Measurements from ENCODE around the gene BRAF. TPM values are rescaled to one million over a fixed set of nuclear protein-coding genes. Genes with fewer than 3 reads are reported as not detected.

Gene BRAF
- polyA plus RNA-seq, 1 donor, result 25.7 TPM

GRCh38 chr7:140902303-140902953 is 22.3 kb downstream of the BRAF start:
- Histone ChIP-seq H3K9me3 (ENCODE audit: control insufficient read depth, low read depth, low read length) (no peaks in the 10 kb centered on the region), H3K4me1 (ENCODE audit: control insufficient read depth, insufficient read depth, low read length) (peaks cover 4% of the 10 kb centered on the region), H3K27me3 (ENCODE audit: control insufficient read depth, insufficient read depth, low read length) (no peaks in the 10 kb centered on the region), H3K27ac (ENCODE audit: low read length) (peak overlapping the region; percentile 60), H3K4me3 (ENCODE audit: low read length) (no peak overlapping the region), H3K36me3 (ENCODE audit: control insufficient read depth, insufficient read depth, low read length) (no peaks in the 10 kb centered on the region)
- peak; percentile 9 to 47 for DNase-seq
- no CpG with 5 or more reads among the region's 2 CpGs for WGBS (ENCODE audit: insufficient coverage, low lambda C conversion rate)

- no peak for DNase-seq
- no CpG with 5 or more reads among the region's 4 CpGs for WGBS (ENCODE audit: insufficient coverage, low lambda C conversion rate)
- H3K4me3 ChIP-seq (ENCODE audit: low read length), result no peak overlapping the region
- no peaks in the 10 kb centered on the region for H3K27me3 ChIP-seq (ENCODE audit: control insufficient read depth, insufficient read depth, low read length)
- H3K27ac ChIP-seq (ENCODE audit: low read length), result peak overlapping the region; percentile 60
- peaks cover 4% of the 10 kb centered on the region for H3K4me1 ChIP-seq (ENCODE audit: control insufficient read depth, insufficient read depth, low read length)
- no peaks in the 10 kb centered on the region for H3K36me3 ChIP-seq (ENCODE audit: control insufficient read depth, insufficient read depth, low read length)
- no peaks in the 10 kb centered on the region for H3K9me3 ChIP-seq (ENCODE audit: control insufficient read depth, low read depth, low read length)
Observed at GRCh38 chr7:140901941-140902302, 22.8 kb downstream of the BRAF start.

DNA sequence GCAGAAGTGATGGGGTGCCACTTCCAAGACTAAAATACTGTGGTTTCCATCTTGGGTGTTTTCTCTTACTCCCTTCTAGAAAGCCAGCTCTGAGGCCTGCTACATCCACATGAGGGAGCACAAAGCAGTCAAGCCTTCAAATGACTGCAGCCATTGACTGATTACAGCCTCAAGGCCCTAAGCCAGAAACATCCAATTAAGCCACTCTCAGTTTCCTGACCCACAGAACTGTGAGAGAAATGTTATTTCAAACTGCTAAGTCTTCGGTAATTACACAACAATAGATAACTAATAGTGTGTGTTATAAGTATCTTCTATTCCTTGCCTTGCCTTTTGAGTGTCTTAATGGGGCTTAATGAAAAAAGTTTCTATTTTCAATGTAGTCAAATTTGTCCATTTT is 24.8 kb downstream of the BRAF start:
- Histone ChIP-seq H3K4me1 (ENCODE audit: control insufficient read depth, insufficient read depth, low read length) (peaks cover 4% of the 10 kb centered on the region), H3K27me3 (ENCODE audit: control insufficient read depth, insufficient read depth, low read length) (no peaks in the 10 kb centered on the region), H3K4me3 (ENCODE audit: low read length) (no peak overlapping the region), H3K27ac (ENCODE audit: low read length) (no peak overlapping the region), H3K36me3 (ENCODE audit: control insufficient read depth, insufficient read depth, low read length) (no peaks in the 10 kb centered on the region), H3K9me3 (ENCODE audit: control insufficient read depth, low read depth, low read length) (no peaks in the 10 kb centered on the region)
- WGBS (ENCODE audit: insufficient coverage, low lambda C conversion rate), result no CpG with 5 or more reads among the region's 1 CpG
- no peak for DNase-seq

DNA sequence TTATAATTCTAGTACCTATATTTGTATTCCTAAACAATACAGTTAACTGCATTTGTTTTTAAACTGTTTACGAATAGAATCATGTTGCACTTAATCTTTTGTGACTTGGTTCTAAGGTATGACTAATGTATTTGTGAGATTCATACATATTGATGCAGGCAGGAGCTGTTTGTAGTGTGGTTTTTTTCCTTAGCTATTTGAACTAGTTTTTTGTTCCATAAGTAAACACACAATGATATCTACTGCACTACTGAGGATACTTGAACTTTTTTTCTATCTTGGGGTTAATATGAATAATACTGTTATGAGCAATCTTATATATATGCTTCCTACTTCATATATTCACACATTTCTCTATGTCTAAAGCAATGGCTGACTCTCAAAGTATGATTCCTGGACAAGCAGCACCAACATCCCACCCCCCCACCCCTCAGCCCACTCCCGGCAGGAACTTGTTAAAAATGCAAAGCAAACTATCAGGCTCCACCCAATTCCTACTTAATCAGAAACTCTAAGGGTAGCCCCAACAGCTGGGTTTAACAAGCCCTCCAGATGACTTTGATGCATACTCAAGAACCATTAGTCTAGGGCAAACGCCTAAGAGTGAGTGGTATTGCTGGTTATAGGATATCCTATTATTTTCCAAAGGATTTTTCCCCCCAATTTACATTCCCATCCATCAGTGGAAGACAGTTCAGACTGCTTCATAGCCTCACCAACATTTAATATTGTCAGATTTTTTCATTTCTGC is 25.8 kb downstream of the BRAF start:
- peaks cover 4% of the 10 kb centered on the region for H3K4me1 ChIP-seq (ENCODE audit: control insufficient read depth, insufficient read depth, low read length)
- no peak overlapping the region for H3K27ac ChIP-seq (ENCODE audit: low read length)
- WGBS (ENCODE audit: insufficient coverage, low lambda C conversion rate), result 100% methylated on average over 1 of the region's 3 CpGs
- H3K27me3 ChIP-seq (ENCODE audit: control insufficient read depth, insufficient read depth, low read length), result no peaks in the 10 kb centered on the region
- no peaks in the 10 kb centered on the region for H3K9me3 ChIP-seq (ENCODE audit: control insufficient read depth, low read depth, low read length)
- H3K4me3 ChIP-seq (ENCODE audit: low read length), result no peak overlapping the region
- no peak for DNase-seq
- no peaks in the 10 kb centered on the region for H3K36me3 ChIP-seq (ENCODE audit: control insufficient read depth, insufficient read depth, low read length)

DNA sequence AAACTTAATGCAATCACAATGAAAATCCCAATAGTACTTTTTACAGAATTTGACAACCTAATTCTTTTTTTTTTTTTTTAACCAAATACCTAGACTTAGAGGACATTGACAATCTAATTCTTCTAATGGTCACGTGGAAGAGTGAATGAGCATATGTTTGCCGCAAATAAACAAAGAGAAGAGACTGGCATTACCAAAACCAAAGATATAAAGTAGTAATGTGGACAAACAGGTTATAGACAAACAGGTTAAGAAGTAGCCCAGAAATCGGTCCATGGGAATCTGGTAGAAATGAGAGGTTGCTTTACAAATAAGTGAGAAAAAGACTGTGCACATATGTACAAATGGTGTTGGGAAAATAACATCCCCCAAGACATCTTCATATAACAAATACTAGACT is 27.7 kb downstream of the BRAF start:
- DNase-seq, result no peak
- H3K36me3 ChIP-seq (ENCODE audit: control insufficient read depth, insufficient read depth, low read length), result no peaks in the 10 kb centered on the region
- H3K4me3 ChIP-seq (ENCODE audit: low read length), result no peak overlapping the region
- WGBS (ENCODE audit: insufficient coverage, low lambda C conversion rate), result 100% methylated on average over 1 of the region's 3 CpGs
- no peaks in the 10 kb centered on the region for H3K9me3 ChIP-seq (ENCODE audit: control insufficient read depth, low read depth, low read length)
- no peak overlapping the region for H3K27ac ChIP-seq (ENCODE audit: low read length)
- no peaks in the 10 kb centered on the region for H3K4me1 ChIP-seq (ENCODE audit: control insufficient read depth, insufficient read depth, low read length)
- H3K27me3 ChIP-seq (ENCODE audit: control insufficient read depth, insufficient read depth, low read length), result no peaks in the 10 kb centered on the region

DNA sequence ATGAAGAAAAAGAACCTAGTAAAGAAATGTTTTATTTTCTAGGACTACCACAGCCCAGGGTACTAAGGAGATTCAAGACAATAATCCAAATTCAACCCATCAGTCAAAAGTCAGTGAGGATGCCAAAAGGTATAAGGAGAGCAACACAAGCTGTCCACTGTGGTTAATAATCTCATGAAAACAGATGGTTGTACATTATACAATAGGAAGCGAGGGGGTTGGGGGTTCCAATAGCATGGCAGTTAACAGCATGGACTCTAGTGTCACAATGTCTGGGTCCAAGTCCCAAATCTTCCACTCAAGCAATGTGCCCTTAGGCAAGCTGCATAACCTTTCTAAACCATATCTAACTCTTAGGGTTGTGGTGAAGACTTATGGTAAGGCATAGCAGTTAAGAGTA is 35.1 kb downstream of the BRAF start:
- no peak for DNase-seq
- no peaks in the 10 kb centered on the region for H3K9me3 ChIP-seq (ENCODE audit: control insufficient read depth, low read depth, low read length)
- no peaks in the 10 kb centered on the region for H3K4me1 ChIP-seq (ENCODE audit: control insufficient read depth, insufficient read depth, low read length)
- H3K4me3 ChIP-seq (ENCODE audit: low read length), result no peak overlapping the region
- H3K36me3 ChIP-seq (ENCODE audit: control insufficient read depth, insufficient read depth, low read length), result no peaks in the 10 kb centered on the region
- no peaks in the 10 kb centered on the region for H3K27me3 ChIP-seq (ENCODE audit: control insufficient read depth, insufficient read depth, low read length)
- WGBS (ENCODE audit: insufficient coverage, low lambda C conversion rate), result no CpG with 5 or more reads among the region's 1 CpG
- no peak overlapping the region for H3K27ac ChIP-seq (ENCODE audit: low read length)

DNA sequence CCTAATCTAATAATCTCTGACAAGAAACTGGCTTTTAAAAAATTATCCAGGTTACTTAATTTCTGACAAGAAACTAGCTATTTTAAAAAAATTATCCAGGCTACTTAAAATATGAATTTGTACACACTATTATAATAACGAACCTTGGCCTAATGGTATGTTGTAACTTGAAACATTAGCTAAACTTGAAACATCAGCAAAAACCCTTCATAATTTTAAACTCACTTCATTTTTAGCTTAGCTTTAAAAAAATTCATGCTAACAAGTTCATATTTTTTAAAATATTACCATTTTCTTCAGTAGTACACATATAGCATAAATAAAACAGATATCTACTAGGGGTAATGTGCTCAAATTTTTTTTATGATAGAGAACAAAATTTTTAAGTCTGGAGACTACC is 35.6 kb downstream of the BRAF start:
- Histone ChIP-seq H3K4me1 (ENCODE audit: control insufficient read depth, insufficient read depth, low read length) (no peaks in the 10 kb centered on the region), H3K9me3 (ENCODE audit: control insufficient read depth, low read depth, low read length) (no peaks in the 10 kb centered on the region), H3K4me3 (ENCODE audit: low read length) (no peak overlapping the region), H3K27me3 (ENCODE audit: control insufficient read depth, insufficient read depth, low read length) (no peaks in the 10 kb centered on the region), H3K36me3 (ENCODE audit: control insufficient read depth, insufficient read depth, low read length) (no peaks in the 10 kb centered on the region), H3K27ac (ENCODE audit: low read length) (no peak overlapping the region)
- no peak for DNase-seq
- 88% methylated on average over 1 of the region's 1 CpG for WGBS (ENCODE audit: insufficient coverage, low lambda C conversion rate)

DNA sequence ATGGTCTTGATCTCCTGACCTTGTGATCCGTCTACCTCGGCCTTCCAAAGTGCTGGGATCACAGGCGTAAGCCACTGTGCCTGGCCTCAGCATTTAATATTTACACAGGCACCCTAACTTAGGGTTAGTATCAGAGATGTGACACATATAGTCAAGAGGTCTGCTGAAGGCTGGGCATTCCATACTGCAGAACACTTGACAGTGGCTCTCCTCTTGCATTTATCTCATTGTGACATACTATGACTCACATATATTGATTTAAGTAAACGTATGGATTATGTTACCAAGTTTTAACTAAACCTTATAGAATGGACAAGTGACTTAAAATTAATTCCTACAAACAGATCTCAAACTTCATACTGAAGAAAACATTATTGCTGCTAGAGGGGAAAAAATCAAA is 36.6 kb downstream of the BRAF start:
- Histone ChIP-seq H3K4me1 (ENCODE audit: control insufficient read depth, insufficient read depth, low read length) (no peaks in the 10 kb centered on the region), H3K27ac (ENCODE audit: low read length) (no peak overlapping the region), H3K36me3 (ENCODE audit: control insufficient read depth, insufficient read depth, low read length) (no peaks in the 10 kb centered on the region), H3K27me3 (ENCODE audit: control insufficient read depth, insufficient read depth, low read length) (no peaks in the 10 kb centered on the region), H3K9me3 (ENCODE audit: control insufficient read depth, low read depth, low read length) (no peaks in the 10 kb centered on the region), H3K4me3 (ENCODE audit: low read length) (no peak overlapping the region)
- DNase-seq, result no peak
- whole genome bisulfite sequencing (ENCODE audit: insufficient coverage, low lambda C conversion rate), result 60% methylated on average over 1 of the region's 4 CpGs

DNA sequence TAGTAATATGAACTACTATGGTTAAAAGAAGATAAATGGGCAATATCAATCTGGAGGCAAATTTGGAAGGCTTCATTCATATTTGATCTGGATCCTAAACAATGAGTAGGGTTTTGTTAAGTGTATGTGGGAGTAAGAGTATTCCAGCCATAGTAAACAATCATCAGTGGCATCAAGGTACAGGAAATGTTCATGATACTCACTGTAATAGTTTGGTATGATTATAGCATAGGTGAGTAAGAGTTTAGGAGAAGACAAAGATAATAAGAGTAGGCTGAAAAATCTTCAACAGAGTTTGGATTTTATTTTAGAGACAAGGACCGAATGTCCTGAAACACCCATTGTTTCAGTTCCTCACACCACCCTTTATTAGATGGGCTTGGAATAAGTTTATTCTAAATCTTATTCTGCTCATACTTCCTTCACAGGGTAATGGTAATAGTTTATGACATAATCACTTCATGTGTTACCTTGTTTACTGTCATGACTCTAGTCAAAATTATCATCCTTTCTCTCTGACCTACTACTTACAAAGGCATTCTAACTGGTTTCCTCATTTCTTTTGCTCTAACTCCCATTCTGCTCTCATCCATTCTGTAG is 38.9 kb downstream of the BRAF start:
- Histone ChIP-seq H3K4me3 (ENCODE audit: low read length) (no peak overlapping the region), H3K9me3 (ENCODE audit: control insufficient read depth, low read depth, low read length) (no peaks in the 10 kb centered on the region), H3K27me3 (ENCODE audit: control insufficient read depth, insufficient read depth, low read length) (no peaks in the 10 kb centered on the region), H3K36me3 (ENCODE audit: control insufficient read depth, insufficient read depth, low read length) (no peaks in the 10 kb centered on the region), H3K27ac (ENCODE audit: low read length) (no peak overlapping the region), H3K4me1 (ENCODE audit: control insufficient read depth, insufficient read depth, low read length) (no peaks in the 10 kb centered on the region)
- DNase-seq, result no peak
- no CpG with 5 or more reads among the region's 1 CpG for WGBS (ENCODE audit: insufficient coverage, low lambda C conversion rate)

DNA sequence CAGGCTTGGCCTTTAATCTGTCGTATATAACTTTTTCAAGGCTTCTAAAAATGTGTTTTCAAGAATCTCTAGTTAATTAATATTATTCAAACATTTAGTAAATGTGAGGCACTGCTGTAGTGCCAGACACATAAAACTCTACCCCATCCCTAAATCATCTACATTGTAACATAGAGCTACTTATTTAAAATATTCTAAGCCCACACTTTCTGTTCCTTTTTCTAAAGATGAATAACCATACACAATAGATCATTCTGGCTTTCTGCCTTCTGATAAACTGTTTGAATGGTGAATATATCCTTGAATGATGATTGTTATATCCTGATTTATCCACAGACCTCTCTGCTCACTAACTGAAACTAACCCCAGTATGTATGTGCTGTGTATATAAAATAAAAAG is 41.4 kb downstream of the BRAF start:
- H3K4me1 ChIP-seq (ENCODE audit: control insufficient read depth, insufficient read depth, low read length), result no peaks in the 10 kb centered on the region
- no peak overlapping the region for H3K27ac ChIP-seq (ENCODE audit: low read length)
- H3K27me3 ChIP-seq (ENCODE audit: control insufficient read depth, insufficient read depth, low read length), result no peaks in the 10 kb centered on the region
- no peaks in the 10 kb centered on the region for H3K9me3 ChIP-seq (ENCODE audit: control insufficient read depth, low read depth, low read length)
- DNase-seq, result no peak
- no peak overlapping the region for H3K4me3 ChIP-seq (ENCODE audit: low read length)
- no peaks in the 10 kb centered on the region for H3K36me3 ChIP-seq (ENCODE audit: control insufficient read depth, insufficient read depth, low read length)
- no CpG with 5 or more reads among the region's 1 CpG for WGBS (ENCODE audit: insufficient coverage, low lambda C conversion rate)

All from large intestine (tissue), 3 donors.